H1 (cell line): ENCODE data around the gene TEAD3. TPM values are rescaled to one million over a fixed set of nuclear protein-coding genes. Genes with fewer than 3 reads are reported as not detected.

ENCODE experiments used
- CTCF ChIA-PET: fragments of 300-600 bp; sonication (Branson Sonifier 250); formaldehyde crosslinking; loops from one replicate; lab custom pipeline; 2021; ENCODE audit not compliant: partially characterized antibody; lab: Charles Lee
- POLR2A ChIA-PET: fragments of 300-600 bp; sonication (Branson Sonifier 250); formaldehyde crosslinking; loops from one replicate; lab custom pipeline; 2021; ENCODE audit warnings: inconsistent platforms; ENCODE audit not compliant: partially characterized antibody; lab: Charles Lee
- DNase-seq, 2 experiments: peaks; one replicate each; pipeline versions ENCODE4 v3.0.0 to v3.0.0-alpha.2; 2010 to 2022; ENCODE audit warnings: low spot score in 2 of 2, low read depth in 1 of 2, mixed read lengths in 1 of 2
- FAIRE-seq: peaks from 2 replicates; lab custom pipeline; 2011; peaks lifted over from hg19 to GRCh38; lab: Jason Lieb, UNC
- H2AFZ ChIP-seq: 2 replicates; pipeline ENCODE4 v1.8.1; 2012; ENCODE audit warnings: low read length, inconsistent platforms
- H2AK5ac ChIP-seq: 2 replicates; pipeline ENCODE4 v1.6.1; 2013; ENCODE audit warnings: low read depth, low read length
- H2BK120ac ChIP-seq: replicated peaks from 2 replicates; pipeline ENCODE3; 2013; ENCODE audit warnings: low read depth, low read length, inconsistent platforms
- H2BK12ac ChIP-seq: 2 replicates; pipeline ENCODE4 v1.6.1; 2013; ENCODE audit warnings: low read depth, low read length
- H2BK15ac ChIP-seq: 2 replicates; pipeline ENCODE4 v1.6.1; 2013; ENCODE audit warnings: low read length
- H2BK20ac ChIP-seq: 2 replicates; pipeline ENCODE4 v1.6.1; 2013; ENCODE audit warnings: low read length
- H2BK5ac ChIP-seq: 2 replicates; pipeline ENCODE4 v1.6.1; 2013; ENCODE audit warnings: low read depth, low read length
- H3K14ac ChIP-seq: 2 replicates; pipeline ENCODE4 v1.6.1; 2013; ENCODE audit warnings: inconsistent platforms; ENCODE audit not compliant: insufficient read length
- H3K18ac ChIP-seq: 2 replicates; pipeline ENCODE4 v1.6.1; 2013; ENCODE audit warnings: low read length; ENCODE audit errors: extremely low read depth
- H3K23ac ChIP-seq: 2 replicates; pipeline ENCODE4 v1.6.1; 2013; ENCODE audit warnings: inconsistent platforms; ENCODE audit not compliant: insufficient read length
- H3K23me2 ChIP-seq: 2 replicates; pipeline ENCODE4 v1.6.1; 2013; ENCODE audit warnings: low read depth, low read length
- H3K27ac ChIP-seq: 2 replicates; pipeline ENCODE4 v1.6.1; 2011; ENCODE audit warnings: low read depth, low read length, inconsistent platforms
- H3K27me3 ChIP-seq, 4 experiments: replicated peaks in 1 of 4; 1 replicate in 1 of 4; 2 replicates in 3 of 4; pipeline versions ENCODE4 v1.6.1 to v1.8.1; 2011 to 2013; ENCODE audit warnings: low read length in 3 of 4, mild to moderate bottlenecking in 3 of 4, inconsistent platforms in 2 of 4, mixed read lengths in 2 of 4, moderate library complexity in 1 of 4; ENCODE audit not compliant: control insufficient read depth in 3 of 4, insufficient read depth in 3 of 4; ENCODE audit errors: extremely low read depth in 1 of 4
- H3K36me3 ChIP-seq, 4 experiments: 2 replicates each; pipeline versions ENCODE4 v1.6.1 to v1.8.1; 2011 to 2013; ENCODE audit warnings: mild to moderate bottlenecking in 4 of 4, low read length in 3 of 4, moderate library complexity in 2 of 4, control low read depth in 1 of 4, inconsistent platforms in 1 of 4; ENCODE audit not compliant: insufficient read depth in 4 of 4, control insufficient read depth in 2 of 4
- H3K4ac ChIP-seq: replicated peaks from 2 replicates; pipeline ENCODE3; 2013; ENCODE audit warnings: low read length, low read depth, mixed read lengths, inconsistent platforms; ENCODE audit not compliant: insufficient read length
- H3K4me1 ChIP-seq, 4 experiments: replicated peaks in 1 of 4; 1 replicate in 1 of 4; 2 replicates in 3 of 4; pipeline versions ENCODE4 v1.6.1 to v1.8.1; 2011 to 2013; ENCODE audit warnings: low read length in 3 of 4, inconsistent platforms in 2 of 4, mixed read lengths in 1 of 4; ENCODE audit not compliant: insufficient read depth in 4 of 4, control insufficient read depth in 3 of 4
- H3K4me2 ChIP-seq, 2 experiments: 2 replicates each; pipeline versions ENCODE4 v1.6.1 to v1.8.1; 2011 to 2013; ENCODE audit warnings: low read depth in 2 of 2, low read length in 2 of 2, control low read depth in 1 of 2, inconsistent platforms in 1 of 2, mild to moderate bottlenecking in 1 of 2; ENCODE audit not compliant: insufficient read depth in 1 of 2
- H3K4me3 ChIP-seq, 4 experiments: fragments of 200-600, 300-600 bp in 1 of 4; sonication (generic), shearing (Covaris generic), sonication (Bioruptor Twin) in 1 of 4; 2 replicates each; pipeline versions ENCODE4 v1.5.1 to v1.8.1; 2011 to 2016; ENCODE audit warnings: low read length in 4 of 4, low read depth in 3 of 4, control low read depth in 2 of 4, inconsistent platforms in 2 of 4, mild to moderate bottlenecking in 2 of 4, mixed read lengths in 1 of 4, moderate library complexity in 1 of 4; ENCODE audit not compliant: insufficient read depth in 2 of 4; ENCODE audit errors: extremely low read depth in 1 of 4
- H3K56ac ChIP-seq: replicated peaks from 2 replicates; pipeline ENCODE3; 2013; ENCODE audit warnings: low read depth, mild to moderate bottlenecking, mixed read lengths, low read length, inconsistent platforms; ENCODE audit not compliant: insufficient read length
- H3K79me1 ChIP-seq: 2 replicates; pipeline ENCODE4 v1.6.1; 2013; ENCODE audit warnings: low read depth, low read length, control low read depth
- H3K79me2 ChIP-seq, 2 experiments: 2 replicates each; pipeline versions ENCODE4 v1.6.1 to v1.8.1; 2012 to 2013; ENCODE audit warnings: low read length in 2 of 2, mild to moderate bottlenecking in 2 of 2, inconsistent platforms in 1 of 2; ENCODE audit not compliant: insufficient read depth in 2 of 2, control insufficient read depth in 1 of 2
- H3K9ac ChIP-seq, 4 experiments: replicated peaks in 1 of 4; 1 replicate in 1 of 4; 2 replicates in 3 of 4; pipeline versions ENCODE4 v1.6.1 to v1.8.1; 2011 to 2013; ENCODE audit warnings: low read depth in 3 of 4, low read length in 3 of 4, control low read depth in 2 of 4, mild to moderate bottlenecking in 2 of 4, moderate library complexity in 2 of 4, inconsistent platforms in 1 of 4; ENCODE audit errors: extremely low read depth in 1 of 4
- H3K9me3 ChIP-seq, 2 experiments: 2 replicates each; pipeline versions ENCODE4 v1.6.1 to v1.8.1; 2012 to 2013; ENCODE audit warnings: mild to moderate bottlenecking in 2 of 2, moderate library complexity in 2 of 2, control low read depth in 1 of 2, inconsistent platforms in 1 of 2, low read depth in 1 of 2, low read length in 1 of 2, mixed read lengths in 1 of 2; ENCODE audit not compliant: insufficient read depth in 2 of 2
- H4K20me1 ChIP-seq, 2 experiments: replicated peaks in 1 of 2; 2 replicates each; pipeline versions ENCODE3 to v1.8.1; 2011 to 2013; ENCODE audit warnings: inconsistent platforms in 2 of 2, low read length in 2 of 2, mild to moderate bottlenecking in 1 of 2; ENCODE audit not compliant: insufficient read depth in 2 of 2, control insufficient read depth in 1 of 2
- H4K5ac ChIP-seq: 2 replicates; pipeline ENCODE4 v1.6.1; 2013; ENCODE audit warnings: low read length, low read depth, mixed read lengths, inconsistent platforms; ENCODE audit not compliant: insufficient read length
- H4K8ac ChIP-seq: 2 replicates; pipeline ENCODE4 v1.8.0; 2013; ENCODE audit warnings: mild to moderate bottlenecking, moderate library complexity, low read length, inconsistent platforms; ENCODE audit not compliant: insufficient read depth; ENCODE audit errors: extremely low read depth
- H4K91ac ChIP-seq: replicated peaks from 2 replicates; pipeline ENCODE3; 2013; ENCODE audit warnings: low read length, mixed read lengths, inconsistent platforms; ENCODE audit not compliant: insufficient read length
- CEBPB ChIP-seq: IDR thresholded peaks from 2 replicates; pipeline ENCODE4 v1.6.1; 2012; ENCODE audit warnings: low read depth, low read length
- TEAD4 ChIP-seq: IDR thresholded peaks from 2 replicates; pipeline ENCODE4 v1.6.1; 2012; ENCODE audit warnings: low read depth, low read length, inconsistent platforms, mixed read lengths
- WGBS, 2 experiments: shearing (Covaris generic) in 1 of 2; methylation state at CpG; one replicate each; pipeline versions ENCODE4 v1.1.6 to v1.1.7; 2013 to 2015; ENCODE audit warnings: low lambda C conversion rate in 2 of 2, mixed read lengths in 2 of 2, inconsistent platforms in 1 of 2, low coverage in 1 of 2, missing lambda C conversion rate in 1 of 2; ENCODE audit not compliant: insufficient replicate concordance in 2 of 2, insufficient coverage in 1 of 2, insufficient read length in 1 of 2; ENCODE audit errors: extremely low coverage in 1 of 2, missing lambda C conversion rate in 1 of 2; 5-methylcytosine and 5-hydroxymethylcytosine counted together
- polyA plus RNA-seq, 7 experiments: library from polyadenylated mRNA; depleted of rRNA in 3 of 7; stranded (reverse) in 5 of 7; unstranded in 2 of 7; fragments of >200 nt in 5 of 7; fragments of 200-250 nt in 2 of 7; gene quantifications; 1 replicate in 5 of 7; 2 replicates in 1 of 7; 4 replicates in 1 of 7; pipeline versions ENCODE4 v1.2.1 to v1.2.3, GENCODE V29; 2011 to 2013; ENCODE audit warnings: missing spikeins in 2 of 7, mixed read lengths in 2 of 7
- total RNA-seq: library from RNA; stranded (reverse); fragmentation: NEBNext Ultra II Directional; extraction: Animal tissue kit (Norgen Biotek cat#: 25700); gene quantifications from 2 replicates; pipeline ENCODE4 v1.2.1, GENCODE V29; 2021

The TEAD3 gene
- total and polyA plus RNA-seq, 2 of the 8 experiments (the other 6 are each of a cell fraction or from before 2014, with no cell fraction given), result 20.1 to 28.7 TPM

DNA sequence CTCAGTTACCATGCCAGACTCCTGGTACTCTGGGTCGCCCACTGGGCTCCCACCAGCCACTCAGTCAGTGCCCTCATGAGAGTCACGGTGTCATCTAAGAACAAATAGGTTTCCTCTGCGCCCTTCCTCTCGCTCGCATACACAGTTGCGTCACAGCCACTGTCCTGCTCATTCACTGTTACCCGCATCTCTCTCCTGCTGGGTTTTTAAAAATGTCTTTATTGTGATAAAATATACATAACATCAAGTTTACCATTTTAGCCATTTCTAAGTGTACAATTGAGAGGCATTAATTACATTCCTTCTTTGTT, 4.0 kb downstream of the TEAD3 start:
- Histone ChIP-seq H3K79me2 (peaks cover 0 to 41% of the 10 kb centered on the region in 2 experiments; a peak in 2 of 4 replicates), H3K14ac (no peak overlapping the region), H2BK120ac (no peak overlapping the region), H3K23ac (no peak overlapping the region), H3K4me1 (peaks cover 26 to 63% (median 54%) of the 10 kb centered on the region in 4 experiments), H3K56ac (no peak overlapping the region), H3K4ac (no peak overlapping the region), H2AFZ (no peak overlapping the region), H3K9ac (no peak overlapping the region), H3K9me3 (no peaks in the 10 kb centered on the region), H3K79me1 (peaks cover 16% of the 10 kb centered on the region), H4K5ac (no peak overlapping the region), H3K27me3 (peaks cover 0 to 5% (median 2%) of the 10 kb centered on the region in 4 experiments; a peak in 3 of 7 replicates), H4K8ac (no peak overlapping the region), H3K4me2 (peak overlapping the region; percentile 13 to 85; a peak in 2 of 4 replicates), H2BK5ac (no peak overlapping the region), H2BK15ac (no peak overlapping the region), H3K4me3 (peak overlapping the region in 1 of 4 experiments; percentile 56; a peak in 1 of 8 replicates), H2AK5ac (no peak overlapping the region), H3K18ac (no peak overlapping the region), H2BK20ac (0 out of 2 replicates have a peak overlapping the region, but pooled peaks have one; percentile 61), H4K91ac (no peak overlapping the region), H4K20me1 (peaks cover 15 to 29% of the 10 kb centered on the region in 2 experiments), H3K27ac (no peak overlapping the region), H3K36me3 (no peaks in the 10 kb centered on the region), H3K23me2 (peaks cover 3% of the 10 kb centered on the region), H2BK12ac (no peak overlapping the region)
- 73% methylated on average over 7 of the region's 7 CpGs; no CpG with 5 or more reads in 1 of the 2 experiments for WGBS, 2 experiments
- ChIA-PET POLR2A (interaction anchor here (1.5 to 37.6 kb wide), 3 partner anchors 1 to 29 kb away, joined by 5 to 1319 read pairs (median 1319); partner anchors contain the start of genes RPL10A and TEAD3), CTCF (interaction anchor here (1.0 kb wide), 1 partner anchor 30 kb away, joined by 3 read pairs; no protein-coding TSS in a partner anchor)
- DNase-seq (no peak), FAIRE-seq (no peak)
- TF ChIP-seq TEAD4, result no peak
- peak; percentile 42 for TF ChIP-seq CEBPB
